Dermis lymphatic vessel endothelial cell (primary cell): ENCODE data around the gene YBX2. TPM values are rescaled to one million over a fixed set of nuclear protein-coding genes. Genes with fewer than 3 reads are reported as not detected.

Experiments
- total RNA-seq: library from RNA; depleted of rRNA; stranded (reverse); fragments of >200 nt; gene quantifications from 2 replicates; pipeline ENCODE4 v1.2.1, GENCODE V29; 2014

YBX2 gene
- total RNA-seq, result under 0.01 and 0.33 TPM in 2 replicates

DNA sequence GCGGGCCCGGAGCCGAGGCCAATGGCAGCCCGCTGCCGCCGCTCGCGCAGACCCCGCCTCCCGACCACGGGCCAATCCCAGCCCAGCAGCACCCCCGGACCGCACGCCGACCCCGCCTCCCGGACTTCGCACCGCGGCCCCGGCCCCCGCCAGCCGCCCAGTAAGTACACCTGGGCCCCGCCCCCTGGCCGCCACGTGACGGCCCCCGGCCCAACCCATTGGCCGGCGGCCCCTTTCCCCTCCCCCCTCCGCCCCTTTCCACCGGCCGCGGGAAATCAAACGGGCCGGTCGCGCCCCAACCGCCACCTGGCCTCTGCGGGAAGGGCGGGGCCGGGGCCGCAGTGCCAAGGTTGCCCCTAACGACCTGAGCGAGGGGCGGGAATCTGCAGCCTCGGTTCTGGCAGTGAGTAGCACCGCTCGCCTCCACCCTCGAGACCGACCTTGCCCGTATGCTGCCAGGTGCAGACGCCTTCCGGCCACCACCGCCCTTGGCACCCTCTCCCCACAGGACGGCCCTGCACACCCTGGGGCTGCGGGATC is at the start of gene YBX2:
Gene YBX2 (minus strand): TSS at position 26 of the 540 bp plus-strand sequence. CDS start 139 bp downstream, outside the sequence.

DNA sequence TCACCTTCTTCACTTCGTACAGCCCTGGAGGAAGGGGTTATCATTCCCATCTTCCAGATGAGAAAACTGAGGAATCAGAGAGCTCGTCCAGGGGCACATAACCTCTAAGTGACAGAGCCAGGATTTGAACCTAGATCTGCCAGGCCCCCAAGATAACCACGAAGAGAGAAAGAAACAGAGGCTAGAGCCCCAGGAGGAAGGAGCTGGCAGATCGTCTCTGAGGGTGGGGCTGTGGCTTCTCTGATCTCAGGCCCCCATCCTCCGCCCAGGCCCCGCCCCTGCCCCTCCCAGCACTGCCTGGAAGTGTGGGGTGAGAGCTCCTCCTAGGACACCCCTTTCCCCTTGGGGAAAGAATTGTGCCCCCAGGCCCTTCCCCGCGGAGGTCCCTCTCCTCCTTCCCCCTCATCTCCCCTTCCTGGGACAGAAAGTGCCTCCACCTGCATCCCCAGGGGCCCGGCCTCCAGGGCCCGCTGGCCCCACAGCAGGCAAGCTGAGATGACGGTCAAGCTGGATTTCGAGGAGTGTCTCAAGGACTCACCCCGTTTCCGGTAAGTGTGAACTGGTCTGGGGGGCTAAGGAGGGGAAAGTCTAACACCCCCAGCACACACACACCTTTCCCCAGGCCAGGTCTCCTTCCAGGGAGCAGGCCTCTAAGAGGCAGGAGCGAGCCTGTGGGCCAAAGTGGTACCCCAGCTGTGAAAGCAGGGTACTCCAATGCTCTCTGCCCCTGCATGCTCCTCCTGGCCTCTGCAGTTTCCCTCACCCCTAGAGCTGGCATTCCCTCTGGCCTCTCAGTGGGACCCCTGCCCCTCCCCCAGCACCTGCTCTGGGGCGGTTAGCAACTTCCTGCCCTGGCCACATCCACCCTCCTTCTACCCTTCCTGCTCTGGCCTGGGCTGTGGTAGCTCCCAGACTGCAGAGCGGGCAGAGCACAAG is 42.1 kb upstream of the YBX2 start, which contains the start of gene ACAP1:
Gene ACAP1 (plus strand): TSS at position 290 of the 936 bp plus-strand sequence. CDS start 206 bp downstream, at position 496.

DNA sequence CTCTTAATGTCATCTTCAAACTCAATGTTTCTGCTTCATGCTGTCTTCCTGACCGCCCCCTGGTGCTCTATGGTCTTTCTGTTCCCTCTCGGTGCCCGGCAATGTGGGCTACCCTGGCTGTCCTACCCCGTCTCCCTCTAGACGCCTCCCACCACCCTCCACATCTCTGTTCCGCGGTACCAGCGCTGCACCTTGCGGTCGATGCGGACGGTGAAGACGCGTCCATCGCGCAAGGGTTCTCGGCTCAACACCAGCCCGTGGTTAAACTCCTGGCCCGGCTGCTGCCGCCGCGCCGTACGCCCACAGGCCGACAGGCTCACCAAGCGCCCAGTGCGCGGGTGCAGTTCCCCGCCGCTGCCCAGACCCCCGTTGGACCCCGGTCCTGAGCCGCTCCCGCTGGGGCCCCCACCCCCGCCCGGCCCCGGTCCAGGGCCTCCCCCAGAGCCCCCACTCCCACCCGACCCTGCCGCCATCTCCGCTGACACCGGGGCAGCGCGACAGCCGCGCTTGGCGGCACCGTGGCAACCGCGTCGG is 34.5 kb upstream of the YBX2 start, which contains the start of gene NEURL4:
Gene NEURL4 (minus strand): TSS at position 496 of the 534 bp plus-strand sequence. CDS start 23 bp downstream, at position 473.

DNA sequence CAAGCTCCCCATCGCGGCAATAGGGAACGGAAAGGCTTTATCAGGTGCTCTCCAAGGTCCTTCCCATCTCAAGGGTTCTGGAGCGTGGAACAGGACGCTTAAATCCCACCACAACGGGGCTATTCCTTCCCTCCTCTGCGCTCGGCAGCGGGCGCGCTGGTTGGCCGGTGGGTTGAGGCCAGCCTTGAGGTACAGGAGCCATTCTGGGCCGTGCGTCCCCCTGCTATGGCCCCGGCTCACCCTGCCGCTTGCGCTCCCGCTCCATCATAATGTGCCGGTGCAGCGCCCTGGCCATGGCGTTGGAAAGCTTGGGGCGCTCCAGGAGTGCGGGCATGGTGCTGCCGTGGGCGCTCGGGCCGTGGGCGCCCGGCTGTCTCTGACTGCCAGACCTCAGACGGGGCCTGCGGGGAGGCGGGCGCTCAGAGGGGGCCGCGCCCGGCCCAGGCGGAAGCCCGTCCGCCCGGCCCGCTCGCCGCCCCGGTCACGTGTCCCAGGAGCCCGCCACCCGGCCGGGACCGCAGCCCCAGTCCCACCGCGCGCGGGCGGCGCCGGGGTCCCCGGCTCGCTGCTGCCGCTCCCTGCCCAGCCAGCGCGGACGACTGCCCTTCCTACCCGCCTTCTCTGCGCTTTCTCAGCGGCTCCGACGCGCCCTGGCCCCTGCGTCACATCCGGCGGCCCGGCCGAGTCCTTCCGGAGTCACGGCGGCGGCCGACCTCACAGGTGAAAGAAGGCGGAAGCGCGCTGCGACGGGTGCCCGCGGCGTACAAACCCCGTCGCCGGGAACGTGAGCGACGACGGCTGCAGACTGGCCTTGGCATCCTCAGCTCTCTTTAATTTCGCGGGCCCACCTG is 20.5 kb upstream of the YBX2 start, which contains the start of gene GPS2:
Gene GPS2 (minus strand): TSS at position 642 of the 851 bp plus-strand sequence. CDS start 308 bp downstream, at position 334.

DNA sequence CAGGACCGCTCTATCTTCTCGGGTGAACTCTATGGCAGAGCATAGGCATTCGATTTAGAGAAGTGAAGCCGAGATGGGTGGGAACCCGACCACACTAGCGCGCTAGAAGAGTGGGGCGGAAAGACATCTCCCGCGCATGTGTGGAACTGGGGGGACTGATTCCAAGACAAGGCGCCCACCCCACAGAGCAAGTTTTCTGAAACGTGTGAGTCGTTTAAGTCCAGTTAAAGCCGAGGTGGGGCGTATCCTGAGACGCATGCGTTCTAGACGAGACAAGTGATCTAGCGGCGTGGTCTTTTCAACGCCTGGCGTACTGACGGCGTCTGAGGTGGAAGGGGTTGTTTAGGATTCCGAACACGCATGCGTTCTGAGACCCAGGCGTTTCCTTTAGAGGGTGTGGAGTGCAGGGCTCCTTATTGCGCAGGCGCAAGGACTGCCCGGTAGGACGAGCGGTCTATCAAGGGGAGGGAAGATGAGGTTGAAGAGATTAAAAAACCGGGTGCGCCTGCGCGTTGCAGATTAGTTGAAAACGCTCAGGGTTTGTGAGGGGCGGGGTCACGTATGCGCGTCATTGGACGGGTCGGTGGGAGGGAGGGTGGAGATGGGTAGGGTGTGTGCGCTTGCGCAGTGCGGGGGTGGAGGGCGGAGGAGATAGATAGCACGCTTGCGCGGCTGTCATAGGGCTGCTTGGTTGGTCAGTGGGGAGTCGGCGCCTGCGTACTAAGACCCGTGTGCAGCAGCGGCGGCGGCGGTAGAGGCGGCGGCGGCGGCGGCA is 12.7 kb upstream of the YBX2 start, which contains the start of gene EIF5A:
Gene EIF5A (plus strand): TSS at position 718 of the 775 bp plus-strand sequence. CDS start 2,008 bp downstream, outside the sequence.

DNA sequence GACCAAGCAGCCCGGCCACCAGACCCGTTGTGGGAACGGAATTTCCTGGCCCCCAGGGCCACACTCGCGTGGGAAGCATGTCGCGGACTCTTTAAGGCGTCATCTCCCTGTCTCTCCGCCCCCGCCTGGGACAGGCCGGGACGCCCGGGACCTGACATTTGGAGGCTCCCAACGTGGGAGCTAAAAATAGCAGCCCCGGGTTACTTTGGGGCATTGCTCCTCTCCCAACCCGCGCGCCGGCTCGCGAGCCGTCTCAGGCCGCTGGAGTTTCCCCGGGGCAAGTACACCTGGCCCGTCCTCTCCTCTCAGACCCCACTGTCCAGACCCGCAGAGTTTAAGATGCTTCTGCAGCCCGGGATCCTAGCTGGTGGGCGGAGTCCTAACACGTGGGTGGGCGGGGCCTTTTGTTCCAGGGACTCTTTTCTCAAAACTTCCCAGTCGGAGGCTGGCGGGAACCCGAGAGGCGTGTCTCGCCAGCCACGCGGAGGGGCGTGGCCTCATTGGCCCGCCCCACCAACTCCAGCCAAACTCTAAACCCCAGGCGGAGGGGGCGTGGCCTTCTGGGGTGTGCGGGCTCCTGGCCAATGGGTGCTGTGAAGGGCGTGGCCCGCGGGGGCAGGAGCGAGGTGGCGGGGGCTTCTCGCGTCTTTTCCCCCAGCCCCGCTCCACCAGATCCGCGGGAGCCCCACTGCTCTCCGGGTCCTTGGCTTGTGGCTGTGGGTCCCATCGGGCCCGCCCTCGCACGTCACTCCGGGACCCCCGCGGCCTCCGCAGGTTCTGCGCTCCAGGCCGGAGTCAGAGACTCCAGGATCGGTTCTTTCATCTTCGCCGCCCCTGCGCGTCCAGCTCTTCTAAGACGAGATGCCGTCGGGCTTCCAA is 13.1 kb downstream of the YBX2 start, which contains the start of gene SLC2A4:
Gene SLC2A4 (plus strand): TSS at position 645 of the 879 bp plus-strand sequence. CDS start 217 bp downstream, at position 862.

DNA sequence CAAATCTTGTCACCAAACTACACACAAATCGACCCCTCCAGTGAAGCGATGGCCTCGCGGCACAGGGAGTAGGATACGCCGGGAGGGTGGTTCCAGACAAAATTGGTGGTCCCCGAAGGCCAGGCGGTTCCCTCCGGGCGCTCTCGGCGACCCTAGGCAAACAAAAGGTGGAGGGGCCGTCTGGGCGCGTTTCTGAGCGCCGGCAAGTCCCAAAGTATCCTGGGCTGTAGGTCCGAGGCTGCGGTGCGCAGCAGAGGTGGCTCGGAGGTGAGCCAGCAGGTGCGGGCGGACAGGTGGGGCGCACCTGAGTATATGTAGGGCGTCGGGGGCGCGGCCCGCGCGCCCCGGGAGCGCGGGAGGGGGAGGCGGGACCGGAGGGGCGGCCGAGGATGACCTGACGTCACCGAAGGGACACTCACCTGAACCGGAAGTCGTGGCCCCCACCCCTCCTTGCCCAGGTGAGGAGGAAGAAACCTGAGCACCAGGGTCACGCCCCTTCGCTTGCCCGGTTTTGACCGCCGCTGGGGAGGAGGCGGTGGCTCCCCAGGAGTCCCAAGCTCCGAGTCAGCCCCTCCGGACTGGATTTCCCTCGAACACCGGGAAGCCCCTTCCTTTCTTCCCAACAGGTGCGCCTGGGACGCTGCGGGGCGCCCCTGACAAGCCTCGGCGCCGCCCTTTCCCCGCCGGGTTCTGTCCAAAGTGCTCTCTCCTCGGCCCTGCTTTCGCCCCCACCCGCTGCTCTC is 32.1 kb downstream of the YBX2 start, which contains the start of gene CLDN7:
Gene CLDN7 (minus strand): TSS at position 287 of the 743 bp plus-strand sequence. CDS start 435 bp downstream, outside the sequence.

DNA sequence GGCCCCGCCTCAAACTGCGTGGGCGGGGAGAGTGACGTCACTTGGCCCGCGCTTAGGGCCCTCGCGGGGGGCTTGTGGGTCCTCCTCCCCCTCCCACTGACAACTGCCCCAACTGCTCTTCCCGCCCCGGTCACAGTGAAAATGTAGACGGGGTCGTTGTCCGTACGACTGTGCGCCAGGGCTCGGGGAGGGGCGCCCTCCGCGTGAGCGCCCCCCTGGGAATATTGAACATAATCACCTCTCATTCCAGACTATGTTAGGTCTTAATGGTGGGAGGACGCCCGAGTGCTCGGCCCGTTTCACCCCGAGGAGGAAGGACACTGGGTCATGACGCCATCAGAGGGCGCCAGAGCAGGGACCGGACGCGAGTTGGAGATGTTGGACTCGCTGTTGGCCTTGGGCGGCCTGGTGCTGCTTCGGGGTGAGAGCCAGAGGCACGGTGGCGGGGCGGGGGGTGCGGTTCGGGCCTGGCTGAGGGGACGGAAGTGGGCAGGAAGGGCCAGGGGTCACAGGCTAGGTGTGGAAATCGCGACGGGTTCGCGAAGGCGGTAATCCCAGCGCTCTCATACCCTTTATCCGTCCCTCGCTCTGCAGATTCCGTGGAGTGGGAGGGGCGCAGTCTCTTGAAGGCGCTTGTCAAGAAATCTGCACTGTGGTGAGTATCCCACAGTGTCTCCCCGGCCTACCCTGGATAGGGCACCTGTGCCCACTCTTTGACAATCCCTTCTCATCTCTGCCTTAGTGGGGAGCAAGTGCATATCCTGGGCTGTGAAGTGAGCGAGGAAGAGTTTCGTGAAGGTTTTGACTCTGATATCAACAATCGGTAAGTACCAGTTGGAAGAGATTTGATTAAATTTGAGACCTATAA is 42.0 kb downstream of the YBX2 start, which contains the start of gene ELP5:
Gene ELP5 (plus strand): TSS at position 40 of the 868 bp plus-strand sequence. CDS start 336 bp downstream, at position 376.

DNA sequence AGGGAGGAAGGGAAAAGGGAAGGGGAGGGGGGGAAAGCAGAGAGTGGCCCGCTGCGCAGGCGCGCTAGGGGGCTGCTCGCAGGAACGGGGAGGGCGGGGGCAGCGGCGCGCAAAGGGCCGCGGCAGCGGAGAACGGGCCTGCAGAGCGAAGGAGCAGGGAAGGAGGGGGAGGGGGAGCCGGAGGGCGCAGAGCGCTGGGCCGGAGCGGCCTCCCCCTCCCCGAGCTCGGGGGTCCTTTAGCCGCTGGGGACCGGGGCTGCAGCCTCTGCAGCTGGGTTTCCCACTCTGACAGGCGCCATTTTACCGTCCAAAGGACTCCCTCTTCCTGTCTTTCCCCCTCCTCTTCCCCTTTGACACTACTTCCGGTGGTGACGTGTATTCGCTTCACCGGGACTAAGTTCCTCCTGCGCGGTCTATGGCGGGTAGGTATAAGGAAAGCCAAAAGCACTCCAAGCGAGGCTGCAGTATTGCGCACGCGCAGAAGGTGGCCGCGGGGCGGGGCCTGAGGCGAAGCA is 42.7 kb downstream of the YBX2 start, which contains the start of gene CTDNEP1:
Gene CTDNEP1 (minus strand): TSS at position 74 of the 515 bp plus-strand sequence. CDS start 438 bp downstream, outside the sequence.

DNA sequence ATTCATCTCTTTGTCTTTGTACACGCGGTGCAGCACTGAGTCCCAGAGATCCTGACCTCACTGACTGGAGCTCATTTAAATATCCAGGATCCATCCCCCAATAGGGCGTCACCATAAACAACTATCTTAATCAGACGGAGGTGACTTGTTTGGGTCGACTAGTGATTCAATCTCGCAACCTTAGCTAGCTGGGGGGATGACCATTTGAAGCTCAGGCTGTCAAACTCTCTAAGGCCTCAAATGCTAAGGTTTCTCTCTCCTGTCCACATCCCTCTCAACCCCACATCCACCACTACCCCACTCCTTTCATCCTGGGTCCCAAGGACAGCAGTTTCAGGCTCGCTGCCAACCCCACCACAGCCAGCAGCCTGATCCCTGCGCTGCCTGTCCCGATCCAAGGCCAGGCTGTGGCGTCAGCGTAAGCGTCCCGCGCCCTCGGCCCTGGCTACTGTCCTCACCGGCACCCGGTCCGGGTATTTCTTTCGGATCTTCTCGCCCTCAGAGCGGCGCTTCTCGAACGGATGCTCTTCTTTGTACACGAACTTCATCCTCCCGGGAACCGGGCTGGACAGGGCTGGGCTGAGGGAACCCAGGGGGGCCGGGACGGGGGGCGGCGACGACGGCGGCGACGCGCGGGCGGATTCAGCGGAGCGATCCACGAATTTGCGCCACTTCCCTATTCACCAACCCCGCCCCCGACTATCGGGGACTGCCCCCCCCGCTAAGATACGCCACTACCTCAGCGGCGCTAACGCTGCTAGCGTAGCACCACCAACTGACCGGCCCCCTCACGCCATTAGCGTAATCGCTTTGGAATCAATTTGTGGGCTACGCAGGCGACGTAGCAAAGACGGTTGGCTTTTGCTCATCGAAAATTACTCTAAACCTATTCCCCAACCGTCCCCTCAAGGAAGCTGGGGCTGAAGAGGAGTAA is 52.4 kb downstream of the YBX2 start, which contains the start of gene GABARAP:
Gene GABARAP (minus strand): TSS at position 667 of the 934 bp plus-strand sequence. CDS start 119 bp downstream, at position 548.

DNA sequence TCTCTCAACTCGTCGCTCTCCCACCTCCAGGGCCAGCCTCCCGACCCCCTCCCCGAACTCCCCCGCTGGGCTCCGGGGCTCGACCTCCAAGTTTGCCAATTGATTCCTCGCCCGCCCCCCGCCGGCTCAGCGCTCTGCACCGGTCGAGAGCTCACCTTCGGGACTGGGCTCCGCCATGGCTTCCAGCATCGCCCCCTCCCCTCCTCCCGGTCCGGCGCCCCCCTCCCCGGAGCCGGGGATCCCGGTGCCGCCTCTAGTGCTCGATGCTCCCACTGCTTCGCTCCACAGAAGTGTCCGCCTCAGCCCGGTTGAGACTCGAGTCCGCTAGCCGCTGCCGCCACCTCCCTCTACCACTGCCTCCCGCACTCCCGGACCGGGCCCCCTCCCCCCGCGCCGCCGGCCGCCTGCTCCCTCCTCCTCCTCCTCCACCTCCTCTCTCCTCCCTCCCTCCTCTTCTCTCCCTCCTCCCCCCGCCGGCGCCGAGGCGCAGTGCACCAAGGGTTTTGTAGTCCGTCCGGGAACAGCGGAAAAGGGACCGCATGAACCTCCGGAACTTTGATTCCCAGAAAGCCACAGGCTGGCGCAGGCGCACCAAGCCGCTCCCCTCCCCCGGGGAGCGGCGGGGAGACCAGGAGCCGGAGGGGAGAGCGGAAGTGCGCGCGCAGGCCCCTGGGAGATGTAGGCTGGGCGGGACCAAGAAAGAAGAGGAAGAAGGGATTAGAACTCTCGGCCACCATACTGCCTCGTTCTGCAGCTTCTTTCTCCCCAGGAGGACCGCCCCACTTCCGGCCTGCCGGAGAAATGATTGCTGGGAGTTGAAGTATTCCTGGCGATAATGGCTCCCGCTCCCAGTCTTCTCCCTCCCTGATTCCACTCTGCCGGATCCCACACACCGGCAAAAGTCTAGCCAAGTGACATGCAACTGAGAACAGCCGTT is 55.1 kb downstream of the YBX2 start, which contains the start of gene PHF23:
Gene PHF23 (minus strand): TSS at position 367 of the 937 bp plus-strand sequence. CDS start 178 bp downstream, at position 189.

